ENCODE results near the gene UBE2E3.

DNA sequence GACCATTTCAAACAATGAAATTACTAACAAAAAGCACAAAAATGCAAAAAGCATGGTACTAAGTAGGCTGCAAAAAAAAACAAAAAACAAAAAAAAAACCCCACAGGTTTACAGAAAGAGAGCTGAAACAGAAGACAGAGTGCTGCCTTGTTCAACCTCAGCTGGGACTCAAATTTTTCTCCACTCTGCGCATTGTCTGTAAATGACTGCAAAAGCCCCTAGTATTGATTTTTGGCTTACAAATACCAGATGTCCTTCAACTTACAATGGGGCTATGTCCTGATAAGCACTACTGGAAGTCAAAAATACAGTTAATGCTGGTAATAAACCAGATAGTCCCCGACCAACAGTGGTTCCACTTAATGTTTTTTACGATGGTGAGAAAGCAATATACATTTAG, 42.2 kb downstream of the UBE2E3 start:
- TF ChIP-seq, protein P1, sequence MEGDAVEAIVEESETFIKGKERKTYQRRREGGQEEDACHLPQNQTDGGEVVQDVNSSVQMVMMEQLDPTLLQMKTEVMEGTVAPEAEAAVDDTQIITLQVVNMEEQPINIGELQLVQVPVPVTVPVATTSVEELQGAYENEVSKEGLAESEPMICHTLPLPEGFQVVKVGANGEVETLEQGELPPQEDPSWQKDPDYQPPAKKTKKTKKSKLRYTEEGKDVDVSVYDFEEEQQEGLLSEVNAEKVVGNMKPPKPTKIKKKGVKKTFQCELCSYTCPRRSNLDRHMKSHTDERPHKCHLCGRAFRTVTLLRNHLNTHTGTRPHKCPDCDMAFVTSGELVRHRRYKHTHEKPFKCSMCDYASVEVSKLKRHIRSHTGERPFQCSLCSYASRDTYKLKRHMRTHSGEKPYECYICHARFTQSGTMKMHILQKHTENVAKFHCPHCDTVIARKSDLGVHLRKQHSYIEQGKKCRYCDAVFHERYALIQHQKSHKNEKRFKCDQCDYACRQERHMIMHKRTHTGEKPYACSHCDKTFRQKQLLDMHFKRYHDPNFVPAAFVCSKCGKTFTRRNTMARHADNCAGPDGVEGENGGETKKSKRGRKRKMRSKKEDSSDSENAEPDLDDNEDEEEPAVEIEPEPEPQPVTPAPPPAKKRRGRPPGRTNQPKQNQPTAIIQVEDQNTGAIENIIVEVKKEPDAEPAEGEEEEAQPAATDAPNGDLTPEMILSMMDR (conservative IDR thresholded peaks at IDR 0.05): no peak
- no peak for TF ChIP-seq ZFX (IDR thresholded peaks at IDR 0.05)

Data from C4-2B (cell line).